Osteocyte (in vitro differentiated cells): ENCODE measurements around the gene INTS6L. TPM values are rescaled to one million over a fixed set of nuclear protein-coding genes. Genes with fewer than 3 reads are reported as not detected.
A peak's percentile ranks its signal among the peaks of the same experiment; 100 is the strongest.

Experiments used
- DNase-seq: peaks from one replicate; pipeline ENCODE4 v3.0.0; 2021; ENCODE audit warnings: mixed read lengths; ENCODE audit not compliant: unreplicated experiment; ENCODE audit errors: extremely low spot score
- H3K27ac Mint-ChIP-seq: one replicate; pipeline ENCODE4 v1.8.0; 2021; ENCODE audit warnings: mild to moderate bottlenecking, mixed read lengths; ENCODE audit not compliant: unreplicated experiment
- H3K27me3 Mint-ChIP-seq: one replicate; pipeline ENCODE4 v1.8.0; 2021; ENCODE audit warnings: mixed read lengths; ENCODE audit not compliant: unreplicated experiment
- H3K36me3 Mint-ChIP-seq: one replicate; pipeline ENCODE4 v1.8.0; 2021; ENCODE audit warnings: mixed read lengths; ENCODE audit not compliant: unreplicated experiment
- H3K4me1 Mint-ChIP-seq: one replicate; pipeline ENCODE4 v1.8.0; 2021; ENCODE audit warnings: mixed read lengths; ENCODE audit not compliant: unreplicated experiment
- H3K4me3 Mint-ChIP-seq: one replicate; pipeline ENCODE4 v1.8.0; 2021; ENCODE audit warnings: mild to moderate bottlenecking, moderate library complexity, mixed read lengths; ENCODE audit not compliant: unreplicated experiment
- H3K9me3 Mint-ChIP-seq: one replicate; pipeline ENCODE4 v1.8.0; 2021; ENCODE audit warnings: mixed read lengths; ENCODE audit not compliant: unreplicated experiment
- long read RNA-seq: library from polyadenylated mRNA; unstranded; transcript quantifications from one replicate; pipeline ENCODE4 v2.0.0, GENCODE V29; 2021
- total RNA-seq: library from RNA; stranded (reverse); gene quantifications from 2 replicates; pipeline ENCODE4 v1.2.1, GENCODE V29; 2021
- TF ChIP-seq, protein P1 (sequence below): fragments of 200-600 bp; sonication (generic); IDR thresholded peaks from 2 replicates; pipeline ENCODE4 v1.5.0; 2021; ENCODE audit warnings: antibody characterized with exemption, mild to moderate bottlenecking, moderate library complexity

INTS6L gene, protein sequence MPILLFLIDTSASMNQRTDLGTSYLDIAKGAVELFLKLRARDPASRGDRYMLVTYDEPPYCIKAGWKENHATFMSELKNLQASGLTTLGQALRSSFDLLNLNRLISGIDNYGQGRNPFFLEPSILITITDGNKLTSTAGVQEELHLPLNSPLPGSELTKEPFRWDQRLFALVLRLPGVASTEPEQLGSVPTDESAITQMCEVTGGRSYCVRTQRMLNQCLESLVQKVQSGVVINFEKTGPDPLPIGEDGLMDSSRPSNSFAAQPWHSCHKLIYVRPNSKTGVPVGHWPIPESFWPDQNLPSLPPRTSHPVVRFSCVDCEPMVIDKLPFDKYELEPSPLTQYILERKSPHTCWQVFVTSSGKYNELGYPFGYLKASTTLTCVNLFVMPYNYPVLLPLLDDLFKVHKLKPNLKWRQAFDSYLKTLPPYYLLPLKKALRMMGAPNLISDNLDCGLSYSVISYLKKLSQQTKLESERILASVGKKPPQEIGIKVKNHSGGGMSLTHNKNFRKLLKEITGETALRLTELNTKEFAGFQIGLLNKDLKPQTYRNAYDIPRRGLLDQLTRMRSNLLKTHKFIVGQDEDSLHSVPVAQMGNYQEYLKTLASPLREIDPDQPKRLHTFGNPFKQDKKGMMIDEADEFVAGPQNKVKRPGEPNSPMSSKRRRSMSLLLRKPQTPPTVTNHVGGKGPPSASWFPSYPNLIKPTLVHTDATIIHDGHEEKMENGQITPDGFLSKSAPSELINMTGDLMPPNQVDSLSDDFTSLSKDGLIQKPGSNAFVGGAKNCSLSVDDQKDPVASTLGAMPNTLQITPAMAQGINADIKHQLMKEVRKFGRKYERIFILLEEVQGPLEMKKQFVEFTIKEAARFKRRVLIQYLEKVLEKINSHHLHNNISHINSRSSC
- total RNA-seq: 5.3 and 6.4 TPM in 2 replicates
- long read RNA-seq, partial matches to known transcripts: 4 of 9 reads
- long read RNA-seq, other reads (novel, unspliced or antisense): 3 of 9 reads

GRCh38 chrX:135520553-135521404 lies at the start of gene INTS6L:
INTS6L (plus strand) TSS chrX:135520660; CDS start chrX:135520993, 333 bp downstream.
- Mint-ChIP-seq H3K9me3 (peaks cover 3% of the 10 kb centered on the region), H3K27ac (peak within 1 kb of the TSS; percentile 97), H3K27me3 (no peaks in the 10 kb centered on the region), H3K4me1 (peaks cover 29% of the 10 kb centered on the region), H3K36me3 (no peaks in the 10 kb centered on the region), H3K4me3 (peak within 1 kb of the TSS; percentile 90)
- TF ChIP-seq, protein P1, sequence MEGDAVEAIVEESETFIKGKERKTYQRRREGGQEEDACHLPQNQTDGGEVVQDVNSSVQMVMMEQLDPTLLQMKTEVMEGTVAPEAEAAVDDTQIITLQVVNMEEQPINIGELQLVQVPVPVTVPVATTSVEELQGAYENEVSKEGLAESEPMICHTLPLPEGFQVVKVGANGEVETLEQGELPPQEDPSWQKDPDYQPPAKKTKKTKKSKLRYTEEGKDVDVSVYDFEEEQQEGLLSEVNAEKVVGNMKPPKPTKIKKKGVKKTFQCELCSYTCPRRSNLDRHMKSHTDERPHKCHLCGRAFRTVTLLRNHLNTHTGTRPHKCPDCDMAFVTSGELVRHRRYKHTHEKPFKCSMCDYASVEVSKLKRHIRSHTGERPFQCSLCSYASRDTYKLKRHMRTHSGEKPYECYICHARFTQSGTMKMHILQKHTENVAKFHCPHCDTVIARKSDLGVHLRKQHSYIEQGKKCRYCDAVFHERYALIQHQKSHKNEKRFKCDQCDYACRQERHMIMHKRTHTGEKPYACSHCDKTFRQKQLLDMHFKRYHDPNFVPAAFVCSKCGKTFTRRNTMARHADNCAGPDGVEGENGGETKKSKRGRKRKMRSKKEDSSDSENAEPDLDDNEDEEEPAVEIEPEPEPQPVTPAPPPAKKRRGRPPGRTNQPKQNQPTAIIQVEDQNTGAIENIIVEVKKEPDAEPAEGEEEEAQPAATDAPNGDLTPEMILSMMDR: no peak
- peak; percentile 90 for DNase-seq

DNA sequence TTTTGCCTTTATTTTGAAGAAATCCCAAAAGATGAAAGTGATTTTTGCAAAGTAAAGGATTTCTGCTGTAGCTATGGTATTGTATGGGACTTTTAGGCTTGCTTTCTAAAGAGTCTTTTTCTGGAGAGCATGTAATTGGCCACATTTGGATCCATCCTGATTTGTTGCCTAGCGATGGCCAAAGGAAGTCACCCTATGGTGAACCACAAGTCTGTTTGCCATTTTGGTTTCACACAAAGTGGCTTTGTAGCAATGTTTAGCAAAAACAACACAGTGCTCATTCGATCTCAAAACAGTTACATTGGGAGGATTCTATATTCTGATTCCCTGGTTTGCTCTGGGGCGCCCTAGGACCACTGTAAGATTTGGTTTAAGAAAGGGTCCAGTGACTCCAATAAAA lies 44.1 kb upstream of the INTS6L start:
- no peaks in the 10 kb centered on the region for H3K4me1 Mint-ChIP-seq
- H3K27ac Mint-ChIP-seq: no peak overlapping the region
- no peak for DNase-seq
- H3K9me3 Mint-ChIP-seq: no peaks in the 10 kb centered on the region
- TF ChIP-seq, protein P1: no peak
- H3K4me3 Mint-ChIP-seq: no peak overlapping the region
- H3K27me3 Mint-ChIP-seq: peaks cover 2% of the 10 kb centered on the region
- H3K36me3 Mint-ChIP-seq: no peaks in the 10 kb centered on the region

GRCh38 chrX:135477576-135477975 lies 42.9 kb upstream of the INTS6L start:
- Mint-ChIP-seq H3K27ac (no peak overlapping the region), H3K9me3 (no peaks in the 10 kb centered on the region), H3K4me1 (no peaks in the 10 kb centered on the region), H3K4me3 (no peak overlapping the region), H3K36me3 (no peaks in the 10 kb centered on the region), H3K27me3 (peaks cover 2% of the 10 kb centered on the region)
- TF ChIP-seq, protein P1: peak; percentile 54
- no peak for DNase-seq

DNA sequence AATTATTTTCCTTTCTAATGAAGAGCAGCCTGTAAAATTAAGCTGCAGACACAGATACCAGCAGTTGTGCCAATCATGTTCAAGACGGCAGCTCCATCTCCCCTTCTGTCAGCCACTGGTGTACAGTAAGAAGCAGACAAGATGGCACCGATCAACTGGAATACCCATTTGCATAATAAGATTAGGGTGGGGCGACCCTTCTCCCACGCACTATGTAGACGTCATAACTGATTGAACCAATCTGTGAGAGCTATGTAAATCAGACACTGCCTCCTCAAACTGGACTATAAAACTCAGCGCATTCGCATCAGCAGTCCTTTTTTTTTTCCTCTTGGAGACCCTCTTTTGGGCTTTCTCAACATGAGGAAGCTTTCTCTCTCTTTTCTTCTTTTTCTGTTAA lies 40.4 kb upstream of the INTS6L start:
- Mint-ChIP-seq H3K9me3 (no peaks in the 10 kb centered on the region), H3K27me3 (peaks cover 2% of the 10 kb centered on the region), H3K27ac (no peak overlapping the region), H3K4me1 (no peaks in the 10 kb centered on the region), H3K4me3 (no peak overlapping the region), H3K36me3 (no peaks in the 10 kb centered on the region)
- TF ChIP-seq, protein P1: no peak
- DNase-seq: no peak
